ENCODE data around the gene TOM1L2. TPM values are rescaled to one million over a fixed set of nuclear protein-coding genes. Genes with fewer than 3 reads are reported as not detected.
A peak's percentile ranks its signal among the peaks of the same experiment; 100 is the strongest.

The TOM1L2 gene
- total and polyA plus RNA-seq, 2 experiments from 2014 or later: 21.5 to 29.6 TPM

DNA sequence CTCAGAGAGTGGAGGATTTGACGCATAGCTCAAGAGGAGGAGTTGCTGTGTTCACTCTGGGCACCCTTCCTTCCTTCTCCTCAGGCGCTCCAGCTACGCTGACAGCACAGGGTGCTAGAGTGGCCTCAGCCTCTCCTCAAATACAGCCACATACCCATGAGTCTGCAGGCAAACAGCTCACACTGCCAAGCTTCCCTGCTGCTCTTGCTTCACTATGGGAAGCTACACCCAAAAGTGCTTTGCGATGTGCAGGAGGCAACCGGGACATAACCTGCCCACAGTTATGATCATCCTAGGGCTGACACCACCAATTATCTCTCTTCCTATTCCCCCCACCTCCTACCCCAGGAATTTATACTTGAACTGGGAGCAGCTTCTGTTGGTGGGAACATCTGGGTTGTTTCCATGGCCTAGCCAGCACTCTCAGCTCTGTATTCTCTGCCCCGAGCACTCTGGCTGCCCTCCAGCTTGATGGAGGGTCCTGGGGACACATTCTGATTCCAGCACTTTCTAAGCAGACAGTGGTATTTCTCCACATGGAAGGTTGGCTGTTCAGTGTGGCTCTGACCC, 95.2 kb downstream of the TOM1L2 start:
- no peak overlapping the region for H2AFZ ChIP-seq
- H3K9me3 ChIP-seq (ENCODE audit: low read depth): no peaks in the 10 kb centered on the region
- H3K4me3 ChIP-seq: no peak overlapping the region
- no peaks in the 10 kb centered on the region for H3K36me3 ChIP-seq (replicated peaks; ENCODE audit: insufficient read depth, low read depth)
- peak overlapping the region; percentile 49 for H3K4me2 ChIP-seq
- no peaks in the 10 kb centered on the region for H3K9me2 ChIP-seq (replicated peaks; ENCODE audit: insufficient read depth)
- TF ChIP-seq, protein P1, sequence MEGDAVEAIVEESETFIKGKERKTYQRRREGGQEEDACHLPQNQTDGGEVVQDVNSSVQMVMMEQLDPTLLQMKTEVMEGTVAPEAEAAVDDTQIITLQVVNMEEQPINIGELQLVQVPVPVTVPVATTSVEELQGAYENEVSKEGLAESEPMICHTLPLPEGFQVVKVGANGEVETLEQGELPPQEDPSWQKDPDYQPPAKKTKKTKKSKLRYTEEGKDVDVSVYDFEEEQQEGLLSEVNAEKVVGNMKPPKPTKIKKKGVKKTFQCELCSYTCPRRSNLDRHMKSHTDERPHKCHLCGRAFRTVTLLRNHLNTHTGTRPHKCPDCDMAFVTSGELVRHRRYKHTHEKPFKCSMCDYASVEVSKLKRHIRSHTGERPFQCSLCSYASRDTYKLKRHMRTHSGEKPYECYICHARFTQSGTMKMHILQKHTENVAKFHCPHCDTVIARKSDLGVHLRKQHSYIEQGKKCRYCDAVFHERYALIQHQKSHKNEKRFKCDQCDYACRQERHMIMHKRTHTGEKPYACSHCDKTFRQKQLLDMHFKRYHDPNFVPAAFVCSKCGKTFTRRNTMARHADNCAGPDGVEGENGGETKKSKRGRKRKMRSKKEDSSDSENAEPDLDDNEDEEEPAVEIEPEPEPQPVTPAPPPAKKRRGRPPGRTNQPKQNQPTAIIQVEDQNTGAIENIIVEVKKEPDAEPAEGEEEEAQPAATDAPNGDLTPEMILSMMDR (IDR thresholded peaks at IDR 0.05; ENCODE audit: poor library complexity): no peak
- TF ChIP-seq EZH2 (IDR thresholded peaks at IDR 0.05; ENCODE audit: borderline replicate concordance): no peak
- TF ChIP-seq EZH2phosphoT487 (IDR thresholded peaks at IDR 0.05; ENCODE audit: low read depth, severe bottlenecking, unreplicated experiment): no peak
- WGBS (ENCODE audit: low lambda C conversion rate, missing lambda C conversion rate): 60% methylated on average over 6 of the region's 6 CpGs
- peak overlapping the region; percentile 81 for H3K27ac ChIP-seq
- no peaks in the 10 kb centered on the region for H3K27me3 ChIP-seq
- peaks cover 21% of the 10 kb centered on the region for H3K4me1 ChIP-seq (ENCODE audit: insufficient read depth)
- no peaks in the 10 kb centered on the region for H4K20me1 ChIP-seq (ENCODE audit: insufficient read depth, poor library complexity, severe bottlenecking)
- H3K79me2 ChIP-seq: no peaks in the 10 kb centered on the region
- DNase-seq (ENCODE audit: low spot score): no peak

DNA sequence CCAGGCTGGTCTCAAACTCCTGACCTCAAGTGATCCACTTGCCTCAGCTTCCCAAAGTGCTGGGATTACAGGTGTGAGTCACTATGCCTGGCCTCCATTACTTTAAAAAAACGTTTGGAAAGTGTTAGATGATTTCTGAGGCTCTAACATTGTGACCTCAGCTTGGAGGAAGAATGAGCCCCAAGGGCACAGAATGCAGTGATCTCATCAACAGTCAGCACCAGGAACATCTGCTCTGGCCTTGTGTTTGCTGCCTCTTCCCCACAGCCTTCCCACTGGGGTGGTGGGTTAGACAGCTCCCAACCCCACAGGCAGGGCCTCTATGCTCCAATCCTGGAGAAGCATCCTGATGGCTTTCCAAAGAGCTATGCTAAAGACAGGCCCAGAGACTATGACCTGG, 97.7 kb downstream of the TOM1L2 start:
- Histone ChIP-seq H3K9me2 (replicated peaks; ENCODE audit: insufficient read depth) (no peaks in the 10 kb centered on the region), H2AFZ (no peak overlapping the region), H3K4me3 (no peak overlapping the region), H3K4me1 (ENCODE audit: insufficient read depth) (peaks cover 21% of the 10 kb centered on the region), H3K36me3 (replicated peaks; ENCODE audit: insufficient read depth, low read depth) (no peaks in the 10 kb centered on the region), H3K9me3 (ENCODE audit: low read depth) (no peaks in the 10 kb centered on the region), H3K27ac (no peak overlapping the region), H3K79me2 (no peaks in the 10 kb centered on the region), H3K27me3 (no peaks in the 10 kb centered on the region), H4K20me1 (ENCODE audit: insufficient read depth, poor library complexity, severe bottlenecking) (no peaks in the 10 kb centered on the region), H3K4me2 (no peak overlapping the region)
- 39% methylated on average over 1 of the region's 1 CpG for WGBS (ENCODE audit: low lambda C conversion rate, missing lambda C conversion rate)
- TF ChIP-seq, protein P1 (IDR thresholded peaks at IDR 0.05; ENCODE audit: poor library complexity): no peak
- DNase-seq (ENCODE audit: low spot score): no peak

DNA sequence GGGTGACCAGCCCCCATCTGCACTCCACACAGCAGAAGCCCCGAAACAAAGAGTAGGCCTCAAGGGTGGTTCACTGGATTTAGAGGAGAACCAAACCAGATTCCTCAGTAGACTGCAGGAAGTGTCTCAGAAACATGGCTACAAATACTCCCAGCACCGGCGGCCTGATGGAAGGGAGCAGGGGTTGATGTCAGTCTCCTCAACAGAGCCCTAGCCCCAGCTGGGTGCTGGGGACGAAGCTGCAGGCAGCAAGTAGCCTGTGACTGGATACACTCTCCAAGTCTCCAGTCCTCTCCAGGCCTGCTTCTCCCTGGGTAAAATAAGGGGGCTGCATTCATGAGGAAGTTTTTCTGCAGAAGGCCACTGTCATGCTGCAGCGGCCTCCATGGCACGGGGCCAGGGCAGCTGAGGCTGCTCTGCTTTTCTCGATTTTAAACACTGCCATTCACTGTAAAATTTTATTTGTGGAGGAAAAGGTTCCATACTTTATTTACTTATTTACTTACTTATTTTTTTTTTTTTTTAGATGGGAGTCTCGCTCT, 98.7 kb downstream of the TOM1L2 start:
- Histone ChIP-seq H3K9me2 (replicated peaks; ENCODE audit: insufficient read depth) (no peaks in the 10 kb centered on the region), H3K79me2 (no peaks in the 10 kb centered on the region), H3K9me3 (ENCODE audit: low read depth) (no peaks in the 10 kb centered on the region), H3K4me1 (ENCODE audit: insufficient read depth) (peaks cover 29% of the 10 kb centered on the region), H3K36me3 (replicated peaks; ENCODE audit: insufficient read depth, low read depth) (no peaks in the 10 kb centered on the region), H4K20me1 (ENCODE audit: insufficient read depth, poor library complexity, severe bottlenecking) (no peaks in the 10 kb centered on the region), H2AFZ (no peak overlapping the region), H3K27ac (no peak overlapping the region), H3K4me2 (no peak overlapping the region), H3K27me3 (no peaks in the 10 kb centered on the region), H3K4me3 (no peak overlapping the region)
- 85% methylated on average over 8 of the region's 8 CpGs for WGBS (ENCODE audit: low lambda C conversion rate, missing lambda C conversion rate)
- DNase-seq (ENCODE audit: low spot score): no peak
- TF ChIP-seq, protein P1 (IDR thresholded peaks at IDR 0.05; ENCODE audit: poor library complexity): no peak
- TF ChIP-seq EZH2phosphoT487 (IDR thresholded peaks at IDR 0.05; ENCODE audit: low read depth, severe bottlenecking, unreplicated experiment): no peak
- no peak for TF ChIP-seq EZH2 (IDR thresholded peaks at IDR 0.05; ENCODE audit: borderline replicate concordance)
